Endothelial cell of umbilical vein (primary cell): ENCODE data around the gene NADSYN1. TPM values are rescaled to one million over a fixed set of nuclear protein-coding genes. Genes with fewer than 3 reads are reported as not detected.

Source experiments
- BruUV-seq: library from RNA; stranded (reverse); fragments of 400-500 nt; replicated peaks from 2 replicates; lab custom pipeline; 2021; lab: Mats Ljungman, UMichigan
- CTCF ChIA-PET: fragments of 300-600, 350-600 bp; sonication (Branson Sonifier 250); formaldehyde crosslinking; loops from one replicate; lab custom pipeline; 2021; ENCODE audit warnings: antibody characterized with exemption, inconsistent platforms; lab: Charles Lee
- POLR2A ChIA-PET: fragments of 300-600, 350-600 bp; sonication (Branson Sonifier 250); formaldehyde crosslinking; loops from one replicate; lab custom pipeline; 2021; ENCODE audit warnings: antibody characterized with exemption, inconsistent platforms; lab: Charles Lee
- DNase-seq: peaks from one replicate; pipeline ENCODE4 v3.0.0-alpha.2; 2011; ENCODE audit warnings: low read depth, low spot score
- FAIRE-seq: peaks from 2 replicates; lab custom pipeline; 2011; peaks lifted over from hg19 to GRCh38; lab: Jason Lieb, UNC
- H2AFZ ChIP-seq: 2 replicates; pipeline ENCODE4 v1.6.0; 2012; ENCODE audit warnings: low read depth, low read length, control low read depth, inconsistent platforms
- H3K27ac ChIP-seq: 2 replicates; pipeline ENCODE4 v1.5.1; 2011; ENCODE audit warnings: low read depth, mild to moderate bottlenecking, control low read depth, low read length, moderate library complexity; ENCODE audit not compliant: insufficient read depth
- H3K27me3 ChIP-seq, 2 experiments: 2 replicates each; pipeline versions ENCODE4 v1.6.0 to v1.6.1; 2011; ENCODE audit warnings: low read length in 2 of 2, mixed read lengths in 1 of 2; ENCODE audit not compliant: control insufficient read depth in 2 of 2, insufficient read depth in 2 of 2
- H3K36me3 ChIP-seq, 2 experiments: 2 replicates in 1 of 2; 3 replicates in 1 of 2; pipeline ENCODE4 v1.5.1; 2011; ENCODE audit warnings: low read length in 2 of 2, mild to moderate bottlenecking in 1 of 2, moderate library complexity in 1 of 2; ENCODE audit not compliant: control insufficient read depth in 2 of 2, insufficient read depth in 2 of 2; ENCODE audit errors: extremely low read depth in 1 of 2
- H3K4me1 ChIP-seq: 3 replicates; pipeline ENCODE4 v1.5.1; 2011; ENCODE audit warnings: mild to moderate bottlenecking, low read length; ENCODE audit not compliant: control insufficient read depth, insufficient read depth; ENCODE audit errors: extremely low read depth
- H3K4me2 ChIP-seq: 2 replicates; pipeline ENCODE4 v1.6.1; 2011; ENCODE audit warnings: low read length, control low read depth, mixed read lengths; ENCODE audit not compliant: insufficient read depth
- H3K4me3 ChIP-seq, 3 experiments: fragments of 200-600 bp in 1 of 3; sonication (generic), shearing (Covaris generic) in 1 of 3; replicated peaks in 1 of 3; 2 replicates each; pipeline ENCODE4 v1.5.1; 2011 to 2016; ENCODE audit warnings: control low read depth in 3 of 3, low read length in 3 of 3, mild to moderate bottlenecking in 2 of 3, inconsistent platforms in 1 of 3, low read depth in 1 of 3, moderate library complexity in 1 of 3; ENCODE audit not compliant: insufficient read depth in 1 of 3
- H3K79me2 ChIP-seq: 2 replicates; pipeline ENCODE4 v1.6.0; 2012; ENCODE audit warnings: low read length, inconsistent platforms; ENCODE audit not compliant: control insufficient read depth, insufficient read depth
- H3K9ac ChIP-seq: replicated peaks from 2 replicates; pipeline ENCODE3; 2011; ENCODE audit warnings: low read length, control low read depth; ENCODE audit not compliant: insufficient read depth; ENCODE audit errors: extremely low read depth
- H3K9me1 ChIP-seq: replicated peaks from 3 replicates; pipeline ENCODE4 v1.6.0; 2011; ENCODE audit warnings: mild to moderate bottlenecking, low read length; ENCODE audit not compliant: control insufficient read depth, insufficient read depth; ENCODE audit errors: extremely low read depth
- H3K9me3 ChIP-seq: replicated peaks from 2 replicates; pipeline ENCODE4 v1.5.1; 2012; ENCODE audit warnings: low read length, inconsistent platforms; ENCODE audit not compliant: control insufficient read depth, insufficient read depth
- H4K20me1 ChIP-seq: replicated peaks from 2 replicates; pipeline ENCODE3; 2011; ENCODE audit warnings: mild to moderate bottlenecking, low read length; ENCODE audit not compliant: control insufficient read depth, insufficient read depth; ENCODE audit errors: extremely low read depth
- CTCF ChIP-seq, 2 donors: IDR thresholded peaks; 1 replicate in 1 of 2; 2 replicates in 1 of 2; pipeline ENCODE4 v1.5.1; 2011; ENCODE audit warnings: low read length in 2 of 2, mild to moderate bottlenecking in 2 of 2, moderate library complexity in 2 of 2, control low read depth in 1 of 2, inconsistent platforms in 1 of 2, low read depth in 1 of 2; ENCODE audit not compliant: insufficient read depth in 1 of 2; ENCODE audit errors: extremely low read depth in 1 of 2
- EZH2 ChIP-seq: IDR thresholded peaks from 2 replicates; pipeline ENCODE4 v1.6.1; 2012; ENCODE audit warnings: borderline replicate concordance, low read depth, mild to moderate bottlenecking, moderate library complexity, low read length, inconsistent platforms; ENCODE audit not compliant: severe bottlenecking
- FOS ChIP-seq: IDR thresholded peaks from 2 replicates; pipeline ENCODE4 v1.6.1; 2011; ENCODE audit warnings: mild to moderate bottlenecking, low read length, moderate library complexity, borderline replicate concordance; ENCODE audit not compliant: insufficient read depth
- GATA2 ChIP-seq: IDR thresholded peaks from 2 replicates; pipeline ENCODE4 v1.7.0; 2011; ENCODE audit warnings: low read depth, mild to moderate bottlenecking, moderate library complexity, mixed read lengths, low read length; ENCODE audit not compliant: insufficient read length, insufficient read depth
- JUN ChIP-seq: IDR thresholded peaks from 2 replicates; pipeline ENCODE4 v1.6.1; 2011; ENCODE audit warnings: borderline replicate concordance, low read depth; ENCODE audit not compliant: insufficient read length, insufficient read depth
- MAX ChIP-seq: IDR thresholded peaks from 2 replicates; pipeline ENCODE4 v1.6.1; 2011; ENCODE audit not compliant: insufficient read depth, insufficient read length
- MYC ChIP-seq: IDR thresholded peaks from one replicate; pipeline ENCODE4 v1.6.1; 2011; ENCODE audit warnings: mild to moderate bottlenecking, low read depth, low read length
- POLR2A ChIP-seq: IDR thresholded peaks from 2 replicates; pipeline ENCODE4 v1.6.1; 2012; ENCODE audit warnings: low read depth, mild to moderate bottlenecking, control low read depth, low read length
- POLR2AphosphoS5 ChIP-seq: IDR thresholded peaks from 2 replicates; pipeline ENCODE4 v1.6.1; 2012; ENCODE audit warnings: low read depth, mild to moderate bottlenecking, control low read depth, low read length, moderate library complexity; ENCODE audit not compliant: insufficient read depth
- dilution Hi-C: fragments of 300-500 bp; cut with MboI; formaldehyde crosslinking; loops from one replicate; pipeline ENCODE4 v1.15.0; 2019; ENCODE audit warnings: low sequenced_read_pairs; ENCODE audit not compliant: extremely low pct_ligation_motif_present
- intact Hi-C: fragments of 100-400 bp; cut with micrococcal nuclease; formaldehyde crosslinking; loops from one replicate; pipeline ENCODE4 v1.10.0; 2022
- polyA plus RNA-seq, 4 experiments: library from polyadenylated mRNA; depleted of rRNA in 3 of 4; stranded (reverse) in 3 of 4; unstranded in 1 of 4; fragments of >200 nt; gene quantifications; 2 replicates each; pipeline versions ENCODE4 v1.2.1 to v1.2.3, GENCODE V29; 2011 to 2012; ENCODE audit warnings: missing spikeins in 1 of 4
- total RNA-seq: library from RNA; stranded (reverse); gene quantifications from 2 replicates; pipeline ENCODE4 v1.2.3, GENCODE V29; 2021

The NADSYN1 gene
- total and polyA plus RNA-seq, 2 donors (not counting 3 experiments of a cell fraction or from before 2014, with no cell fraction given) = 77.5 to 99.2 TPM

GRCh38 chr11:71478528-71478840 lies 25.5 kb downstream of the NADSYN1 start:
- Histone ChIP-seq H3K9me1 (no peaks in the 10 kb centered on the region), H3K27ac (no peak overlapping the region), H3K9me3 (no peaks in the 10 kb centered on the region), H3K9ac (no peak overlapping the region), H2AFZ (no peak overlapping the region), H3K27me3 (no peaks in the 10 kb centered on the region), H3K4me1 (no peaks in the 10 kb centered on the region), H4K20me1 (no peaks in the 10 kb centered on the region), H3K36me3 (peaks cover 12 to 56% of the 10 kb centered on the region in 2 experiments), H3K4me2 (no peak overlapping the region), H3K4me3 (no peak overlapping the region), H3K79me2 (no peaks in the 10 kb centered on the region)
- intact Hi-C loops (no loop called here), dilution Hi-C loops (no loop called here)
- no peak for DNase-seq
- TF ChIP-seq CTCF (IDR thresholded peaks at IDR 0.05; ENCODE audit: extremely low read depth in 1 of 2, insufficient read depth in 1 of 2, low read depth in 1 of 2, low read length in 2 of 2) (no peak), EZH2 (no peak), POLR2AphosphoS5 (no peak), MAX (no peak), POLR2A (no peak), FOS (no peak), GATA2 (no peak), MYC (no peak), JUN (no peak)
- no TSS peak for BruUV-seq
- POLR2A ChIA-PET = no interaction called here
- no peak for FAIRE-seq
- CTCF ChIA-PET = interaction anchor here (1.4 kb wide), 1 partner anchor 85 kb away, joined by 3 read pairs; no protein-coding TSS in a partner anchor
